NB4 (cell line): ENCODE data around the gene NR6A1.

ENCODE experiments used
- CTCF ChIP-seq: IDR thresholded peaks from one replicate; pipeline ENCODE4 v1.5.1; 2012; ENCODE audit warnings: low read depth, low read length
- MAX ChIP-seq: IDR thresholded peaks from 2 replicates; pipeline ENCODE4 v1.6.1; 2011; ENCODE audit warnings: low read depth, low read length
- MYC ChIP-seq: IDR thresholded peaks from 2 replicates; pipeline ENCODE4 v1.6.1; 2011; ENCODE audit warnings: low read depth, low read length
- POLR2A ChIP-seq: IDR thresholded peaks from 2 replicates; pipeline ENCODE4 v1.6.1; 2011; ENCODE audit warnings: mild to moderate bottlenecking; ENCODE audit not compliant: insufficient read length; ENCODE audit errors: extremely low read depth

- TF ChIP-seq CTCF (no peak), POLR2A (no peak), MAX (no peak), MYC (no peak)
These were observed 1.4 kb downstream of the NR6A1 start for GRCh38 chr9:124769549-124770358.
